Prostate gland (tissue), 2 donors: ENCODE measurements around the gene FBLIM1. TPM values are rescaled to one million over a fixed set of nuclear protein-coding genes. Genes with fewer than 3 reads are reported as not detected.

ENCODE experiments used
- DNase-seq: peaks from one replicate; pipeline ENCODE4 v3.0.0-alpha.2; 2019; ENCODE audit warnings: low spot score
- H3K27ac ChIP-seq, 2 donors: fragments of 200-600 bp; sonication (generic); 2 replicates each; pipeline ENCODE4 v1.5.1; 2017 to 2019
- H3K27me3 ChIP-seq: fragments of 200-600 bp; sonication (generic); replicated peaks from 2 replicates; pipeline ENCODE4 v1.5.1; 2019; ENCODE audit not compliant: insufficient read depth
- H3K36me3 ChIP-seq, 2 donors: fragments of 200-600 bp; sonication (generic); 1 replicate in 1 of 2; 2 replicates in 1 of 2; pipeline versions ENCODE4 v1.5.1 to v1.8.1; 2017 to 2019
- H3K4me1 ChIP-seq: fragments of 200-600 bp; sonication (generic); replicated peaks from 2 replicates; pipeline ENCODE4 v1.5.1; 2019
- H3K4me3 ChIP-seq, 2 donors: fragments of 200-600 bp; sonication (generic); 2 replicates each; pipeline ENCODE4 v1.5.1; 2017 to 2019
- H3K9me3 ChIP-seq: fragments of 200-600 bp; sonication (generic); 2 replicates; pipeline ENCODE4 v1.5.1; 2017
- POLR2A ChIP-seq: fragments of 450-650 bp; IDR thresholded peaks from one replicate; pipeline ENCODE4 v1.6.1; 2016; ENCODE audit warnings: antibody characterized with exemption, mild to moderate bottlenecking
- POLR2AphosphoS5 ChIP-seq: sonication (generic); formaldehyde crosslinking; IDR thresholded peaks from one replicate; pipeline ENCODE4 v1.6.1; 2017; ENCODE audit warnings: antibody characterized with exemption
- WGBS: methylation state at CpG from one replicate; pipeline ENCODE4 v1.1.5; 2018; 5-methylcytosine and 5-hydroxymethylcytosine counted together
- intact Hi-C: fragments of 100-400 bp; cut with DNase I; formaldehyde crosslinking; loops from one replicate; pipeline ENCODE4 v1.14.2; 2022
- total RNA-seq, 2 donors: library from RNA; depleted of rRNA; stranded (reverse); fragments of >200 nt; gene quantifications; one replicate each; pipeline ENCODE4 v1.1.0, GENCODE V29; 2016
- TF ChIP-seq, protein P1 (sequence below), 4 experiments: fragments of 200-600 bp in 2 of 4; fragments of 450-650 bp in 2 of 4; sonication (generic) in 2 of 4; IDR thresholded peaks; 1 replicate in 3 of 4; 2 replicates in 1 of 4; pipeline ENCODE4 v1.5.1; 2016 to 2019; ENCODE audit warnings: antibody characterized with exemption in 4 of 4, mild to moderate bottlenecking in 2 of 4, moderate library complexity in 2 of 4

Gene FBLIM1, protein sequence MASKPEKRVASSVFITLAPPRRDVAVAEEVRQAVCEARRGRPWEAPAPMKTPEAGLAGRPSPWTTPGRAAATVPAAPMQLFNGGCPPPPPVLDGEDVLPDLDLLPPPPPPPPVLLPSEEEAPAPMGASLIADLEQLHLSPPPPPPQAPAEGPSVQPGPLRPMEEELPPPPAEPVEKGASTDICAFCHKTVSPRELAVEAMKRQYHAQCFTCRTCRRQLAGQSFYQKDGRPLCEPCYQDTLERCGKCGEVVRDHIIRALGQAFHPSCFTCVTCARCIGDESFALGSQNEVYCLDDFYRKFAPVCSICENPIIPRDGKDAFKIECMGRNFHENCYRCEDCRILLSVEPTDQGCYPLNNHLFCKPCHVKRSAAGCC
- 100 to 1,000 TPM in 1 of 2 donors, 10 to 100 TPM in 1; 33.1 to 111 TPM for total RNA-seq

DNA sequence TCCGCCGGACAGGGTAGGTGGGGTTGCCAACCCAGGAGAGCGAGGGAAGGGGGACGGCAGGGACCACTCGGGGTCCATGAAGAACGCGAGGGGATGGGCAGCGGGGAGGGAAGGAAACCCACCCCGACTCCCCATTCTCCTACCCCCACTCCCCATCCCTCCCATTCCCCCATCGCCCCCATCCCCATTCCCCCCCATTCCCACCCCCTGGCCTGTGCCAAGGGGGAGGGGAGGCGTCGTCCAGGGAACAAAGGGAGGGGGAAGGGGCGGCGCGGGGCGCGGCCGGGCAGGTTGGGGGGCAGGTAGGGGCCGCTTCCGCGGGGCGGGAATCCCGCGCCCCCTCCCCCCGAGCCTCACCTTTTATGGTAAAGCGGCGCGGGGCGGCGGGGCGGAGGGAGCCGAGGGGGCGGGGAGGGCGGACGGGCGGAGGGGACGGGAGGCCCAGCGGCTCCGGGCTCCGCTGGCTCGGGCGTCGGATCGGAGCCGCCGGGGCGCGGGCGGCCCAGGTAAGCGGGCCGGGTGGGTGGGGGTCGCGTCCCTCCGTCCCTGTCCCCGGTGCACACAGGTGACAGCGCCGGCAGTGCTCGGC lies at the start of gene FBLIM1:
Gene FBLIM1 (plus strand): TSS at position 453 of the 589 bp plus-strand sequence. CDS start 6,189 bp downstream, outside the sequence.
- H3K27me3 ChIP-seq, result no peaks in the 10 kb centered on the region
- peaks cover 6% of the 10 kb centered on the region for H3K4me1 ChIP-seq
- peak within 1 kb of the TSS; percentile 69 to 83 for H3K4me3 ChIP-seq
- no peaks in the 10 kb centered on the region for H3K36me3 ChIP-seq
- TF ChIP-seq POLR2A (no peak), POLR2AphosphoS5 (no peak)
- TF ChIP-seq, protein P1, sequence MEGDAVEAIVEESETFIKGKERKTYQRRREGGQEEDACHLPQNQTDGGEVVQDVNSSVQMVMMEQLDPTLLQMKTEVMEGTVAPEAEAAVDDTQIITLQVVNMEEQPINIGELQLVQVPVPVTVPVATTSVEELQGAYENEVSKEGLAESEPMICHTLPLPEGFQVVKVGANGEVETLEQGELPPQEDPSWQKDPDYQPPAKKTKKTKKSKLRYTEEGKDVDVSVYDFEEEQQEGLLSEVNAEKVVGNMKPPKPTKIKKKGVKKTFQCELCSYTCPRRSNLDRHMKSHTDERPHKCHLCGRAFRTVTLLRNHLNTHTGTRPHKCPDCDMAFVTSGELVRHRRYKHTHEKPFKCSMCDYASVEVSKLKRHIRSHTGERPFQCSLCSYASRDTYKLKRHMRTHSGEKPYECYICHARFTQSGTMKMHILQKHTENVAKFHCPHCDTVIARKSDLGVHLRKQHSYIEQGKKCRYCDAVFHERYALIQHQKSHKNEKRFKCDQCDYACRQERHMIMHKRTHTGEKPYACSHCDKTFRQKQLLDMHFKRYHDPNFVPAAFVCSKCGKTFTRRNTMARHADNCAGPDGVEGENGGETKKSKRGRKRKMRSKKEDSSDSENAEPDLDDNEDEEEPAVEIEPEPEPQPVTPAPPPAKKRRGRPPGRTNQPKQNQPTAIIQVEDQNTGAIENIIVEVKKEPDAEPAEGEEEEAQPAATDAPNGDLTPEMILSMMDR (IDR thresholded peaks at IDR 0.05), result no peak
- H3K9me3 ChIP-seq, result no peaks in the 10 kb centered on the region
- intact Hi-C loops, result no loop called here
- peak; percentile 48 for DNase-seq
- H3K27ac ChIP-seq, result peak within 1 kb of the TSS; percentile 80 to 83
- 2% methylated on average over 46 of the region's 58 CpGs for WGBS

DNA sequence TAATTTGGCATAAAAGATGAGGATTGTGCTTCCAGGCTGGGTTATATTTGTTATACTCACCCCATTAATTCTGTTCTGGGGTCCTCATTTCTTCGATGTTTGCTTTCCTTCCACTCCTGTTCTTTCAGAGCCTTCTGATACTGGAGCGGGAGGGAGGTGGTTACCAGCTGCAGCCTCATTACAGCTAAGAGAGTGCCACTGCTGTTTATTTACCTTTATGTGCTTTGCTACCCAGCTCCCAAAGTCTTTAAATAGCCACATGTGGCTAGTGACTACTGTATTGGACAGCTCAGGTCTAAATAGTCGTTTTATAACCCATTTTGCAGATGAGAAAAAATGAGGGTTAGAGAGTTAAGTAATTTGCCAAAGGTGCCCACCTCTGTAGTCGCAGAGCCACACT lies 49.4 kb upstream of the FBLIM1 start:
- Histone ChIP-seq H3K9me3 (no peaks in the 10 kb centered on the region), H3K4me1 (peaks cover 3% of the 10 kb centered on the region), H3K4me3 (no peak overlapping the region), H3K27ac (no peak overlapping the region), H3K27me3 (no peaks in the 10 kb centered on the region), H3K36me3 (no peaks in the 10 kb centered on the region)
- no peak for DNase-seq
- intact Hi-C loops, result no loop called here
- WGBS, result 90% methylated on average over 4 of the region's 4 CpGs
- TF ChIP-seq, protein P1 (IDR thresholded peaks at IDR 0.05), result no peak
- TF ChIP-seq POLR2AphosphoS5 (no peak), POLR2A (no peak)

DNA sequence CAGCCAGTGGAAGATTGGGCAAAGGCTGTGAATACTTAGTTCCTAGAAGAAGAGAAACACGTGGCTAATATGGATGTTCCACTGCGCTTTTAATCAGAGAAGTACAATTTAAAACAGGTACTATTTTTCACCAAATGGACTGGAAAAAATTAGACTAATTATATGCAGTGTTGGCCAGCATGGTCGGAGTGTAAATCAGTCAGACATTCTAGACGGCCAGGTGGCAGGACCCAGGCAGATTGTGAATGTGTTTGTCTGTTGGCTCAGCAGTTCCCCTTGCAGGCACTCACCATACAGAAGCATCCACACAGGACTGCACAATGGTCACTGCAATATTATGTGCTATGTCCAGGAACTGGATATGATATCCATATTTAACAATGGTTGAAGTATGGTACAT lies 46.4 kb upstream of the FBLIM1 start:
- no peaks in the 10 kb centered on the region for H3K27me3 ChIP-seq
- H3K4me1 ChIP-seq, result peaks cover 3% of the 10 kb centered on the region
- no peak overlapping the region for H3K27ac ChIP-seq
- H3K36me3 ChIP-seq, result no peaks in the 10 kb centered on the region
- 76% methylated on average over 4 of the region's 4 CpGs for WGBS
- intact Hi-C loops, result no loop called here
- H3K4me3 ChIP-seq, result no peak overlapping the region
- H3K9me3 ChIP-seq, result no peaks in the 10 kb centered on the region
- no peak for DNase-seq
- no peak for TF ChIP-seq POLR2AphosphoS5
- TF ChIP-seq POLR2A, result no peak
- TF ChIP-seq, protein P1 (IDR thresholded peaks at IDR 0.05), result no peak

DNA sequence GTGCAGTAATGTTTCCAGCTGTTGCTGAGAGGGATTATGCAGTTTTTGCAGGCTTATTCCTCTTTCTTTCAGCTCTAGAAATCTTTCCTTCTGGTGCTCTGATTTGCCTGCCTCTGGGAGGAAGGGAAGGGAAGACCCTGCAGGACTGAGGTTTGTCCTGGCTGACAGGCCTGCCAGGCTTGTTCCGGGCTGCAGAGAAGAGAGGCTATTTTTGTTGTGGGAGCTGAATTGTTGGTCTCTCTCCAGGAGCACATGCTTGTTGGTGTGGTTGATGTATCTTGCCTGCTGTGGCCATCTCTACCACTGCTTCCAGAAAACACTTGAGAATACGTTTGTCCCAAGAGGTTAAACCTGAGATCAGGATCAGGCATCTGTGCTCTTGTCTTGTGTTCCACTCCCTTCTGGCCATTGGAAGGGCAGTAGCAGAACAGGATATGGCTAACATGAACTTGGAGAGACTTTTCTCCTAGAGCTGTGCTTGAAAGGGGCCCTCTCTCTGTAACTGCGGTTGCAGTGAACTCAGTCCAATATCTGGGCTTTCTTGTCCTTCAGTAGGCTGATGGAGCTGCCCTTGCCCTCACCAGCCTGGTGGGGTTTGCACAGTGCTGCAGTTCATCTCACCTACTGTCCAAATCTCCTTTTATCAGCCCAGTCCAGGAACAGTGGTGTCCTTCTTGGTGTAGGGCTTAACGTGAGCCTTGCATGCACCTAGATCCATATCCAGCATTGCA lies 44.0 kb upstream of the FBLIM1 start:
- Histone ChIP-seq H3K27me3 (no peaks in the 10 kb centered on the region), H3K9me3 (no peaks in the 10 kb centered on the region), H3K27ac (peak overlapping the region; percentile 24 to 26), H3K4me3 (no peak overlapping the region), H3K36me3 (peaks cover 0 to 3% of the 10 kb centered on the region in 2 donors), H3K4me1 (no peaks in the 10 kb centered on the region)
- TF ChIP-seq, protein P1 (IDR thresholded peaks at IDR 0.05), result no peak
- peak; percentile 38 for TF ChIP-seq POLR2AphosphoS5
- 52% methylated on average over 4 of the region's 4 CpGs for WGBS
- intact Hi-C loops, result no loop called here
- no peak for DNase-seq
